Peyer's patch (tissue), 4 donors: ENCODE measurements around the gene UBE2M. TPM values are rescaled to one million over a fixed set of nuclear protein-coding genes. Genes with fewer than 3 reads are reported as not detected.
A peak's percentile ranks its signal among the peaks of the same experiment; 100 is the strongest.

Source experiments
- DNase-seq, 3 donors: peaks; one replicate each; pipeline ENCODE4 v3.0.0-alpha.2; 2017 to 2019
- H3K27ac ChIP-seq, 4 donors: fragments of 200-600 bp; sonication (generic); one replicate each; pipeline ENCODE4 v1.5.1; 2016 to 2019
- H3K27me3 ChIP-seq, 2 donors: fragments of 200-600 bp; sonication (generic); one replicate each; pipeline ENCODE4 v1.5.1; 2019
- H3K36me3 ChIP-seq, 3 donors: fragments of 200-600 bp; sonication (generic); one replicate each; pipeline ENCODE4 v1.5.1; 2016 to 2019
- H3K4me1 ChIP-seq, 4 donors: fragments of 200-600 bp; sonication (generic); one replicate each; pipeline ENCODE4 v1.5.1; 2016 to 2019
- H3K4me3 ChIP-seq, 4 donors: fragments of 200-600 bp; sonication (generic); 1 replicate in 3 of 4; 2 replicates in 1 of 4; pipeline ENCODE4 v1.5.1; 2016 to 2019; ENCODE audit warnings: mild to moderate bottlenecking in 1 of 4
- H3K9me3 ChIP-seq, 4 donors: fragments of 200-600 bp; sonication (generic); one replicate each; pipeline ENCODE4 v1.5.1; 2016 to 2019; ENCODE audit warnings: mild to moderate bottlenecking in 1 of 4
- POLR2A ChIP-seq, 2 donors: fragments of 450-650 bp; IDR thresholded peaks; one replicate each; pipeline ENCODE4 v1.5.1; 2017; ENCODE audit warnings: antibody characterized with exemption in 2 of 2, mild to moderate bottlenecking in 2 of 2, moderate library complexity in 2 of 2
- total RNA-seq, 4 donors: library from RNA; depleted of rRNA; stranded (reverse); fragments of >200 nt; gene quantifications; one replicate each; pipeline ENCODE4 v1.1.0, GENCODE V29; 2016
- TF ChIP-seq, protein P1 (sequence below), 6 experiments: fragments of 450-650 bp in 4 of 6; fragments of 200-600 bp in 2 of 6; sonication (generic) in 1 of 6; IDR thresholded peaks; one replicate each; pipeline ENCODE4 v1.5.1; 2017 to 2019; ENCODE audit warnings: antibody characterized with exemption in 6 of 6, mild to moderate bottlenecking in 3 of 6, moderate library complexity in 1 of 6

UBE2M gene
- total RNA-seq, 4 donors from 2014 or later: 10.2 to 37.1 (median 18.5) TPM

DNA sequence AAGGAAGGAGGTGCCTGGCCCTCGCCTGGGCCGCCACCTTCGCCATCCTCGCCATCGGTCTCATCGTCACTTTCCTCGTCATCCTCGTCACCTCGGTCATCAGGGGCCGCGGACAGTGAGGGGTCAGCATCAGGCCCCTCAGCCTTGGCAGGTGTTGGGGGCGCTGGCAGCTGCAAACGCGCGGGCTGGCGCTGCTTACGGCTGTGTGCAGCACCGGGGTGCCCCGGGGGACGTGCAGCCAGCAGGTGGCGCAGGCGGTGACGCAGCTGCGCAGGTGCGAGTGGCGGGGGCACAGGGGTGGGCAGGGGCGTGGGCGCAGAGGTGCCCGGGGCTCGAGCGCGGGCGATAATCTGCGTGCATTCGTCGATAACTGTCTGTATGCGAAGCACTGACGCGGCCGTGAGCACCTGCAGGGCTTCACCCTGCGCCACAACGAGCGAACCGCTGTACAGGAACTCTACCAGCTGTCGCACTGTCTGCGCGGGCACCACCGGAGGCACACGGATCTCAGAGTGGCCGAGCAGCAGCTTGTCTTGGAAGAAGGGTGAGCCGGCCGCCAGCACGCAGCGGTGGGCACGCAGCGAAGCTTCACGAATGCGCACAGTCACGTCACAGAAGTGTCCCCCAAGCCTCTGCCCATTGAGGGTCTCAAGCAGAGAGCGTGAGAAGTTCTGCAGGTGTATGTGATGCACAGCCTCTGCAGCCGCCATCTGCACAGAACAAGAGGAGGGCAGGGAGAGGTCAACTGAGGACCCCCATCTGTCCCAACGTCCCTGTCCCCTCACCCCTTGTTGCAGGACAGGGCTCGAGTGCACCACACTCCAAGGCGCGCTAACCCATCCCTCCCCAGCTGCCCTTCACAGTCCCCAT lies 41.2 kb downstream of the UBE2M start:
- no peaks in the 10 kb centered on the region for H3K27me3 ChIP-seq
- peak overlapping the region in 1 of 4 donors; percentile 96 for H3K27ac ChIP-seq
- peaks cover 0 to 21% (median 0%) of the 10 kb centered on the region in 3 donors for H3K36me3 ChIP-seq
- H3K4me1 ChIP-seq: peaks cover 3 to 46% (median 12%) of the 10 kb centered on the region in 4 donors
- DNase-seq: no peak
- TF ChIP-seq, protein P1, sequence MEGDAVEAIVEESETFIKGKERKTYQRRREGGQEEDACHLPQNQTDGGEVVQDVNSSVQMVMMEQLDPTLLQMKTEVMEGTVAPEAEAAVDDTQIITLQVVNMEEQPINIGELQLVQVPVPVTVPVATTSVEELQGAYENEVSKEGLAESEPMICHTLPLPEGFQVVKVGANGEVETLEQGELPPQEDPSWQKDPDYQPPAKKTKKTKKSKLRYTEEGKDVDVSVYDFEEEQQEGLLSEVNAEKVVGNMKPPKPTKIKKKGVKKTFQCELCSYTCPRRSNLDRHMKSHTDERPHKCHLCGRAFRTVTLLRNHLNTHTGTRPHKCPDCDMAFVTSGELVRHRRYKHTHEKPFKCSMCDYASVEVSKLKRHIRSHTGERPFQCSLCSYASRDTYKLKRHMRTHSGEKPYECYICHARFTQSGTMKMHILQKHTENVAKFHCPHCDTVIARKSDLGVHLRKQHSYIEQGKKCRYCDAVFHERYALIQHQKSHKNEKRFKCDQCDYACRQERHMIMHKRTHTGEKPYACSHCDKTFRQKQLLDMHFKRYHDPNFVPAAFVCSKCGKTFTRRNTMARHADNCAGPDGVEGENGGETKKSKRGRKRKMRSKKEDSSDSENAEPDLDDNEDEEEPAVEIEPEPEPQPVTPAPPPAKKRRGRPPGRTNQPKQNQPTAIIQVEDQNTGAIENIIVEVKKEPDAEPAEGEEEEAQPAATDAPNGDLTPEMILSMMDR (IDR thresholded peaks at IDR 0.05): no peak
- no peak for TF ChIP-seq POLR2A (IDR thresholded peaks at IDR 0.05)
- no peaks in the 10 kb centered on the region for H3K9me3 ChIP-seq
- H3K4me3 ChIP-seq: no peak overlapping the region

DNA sequence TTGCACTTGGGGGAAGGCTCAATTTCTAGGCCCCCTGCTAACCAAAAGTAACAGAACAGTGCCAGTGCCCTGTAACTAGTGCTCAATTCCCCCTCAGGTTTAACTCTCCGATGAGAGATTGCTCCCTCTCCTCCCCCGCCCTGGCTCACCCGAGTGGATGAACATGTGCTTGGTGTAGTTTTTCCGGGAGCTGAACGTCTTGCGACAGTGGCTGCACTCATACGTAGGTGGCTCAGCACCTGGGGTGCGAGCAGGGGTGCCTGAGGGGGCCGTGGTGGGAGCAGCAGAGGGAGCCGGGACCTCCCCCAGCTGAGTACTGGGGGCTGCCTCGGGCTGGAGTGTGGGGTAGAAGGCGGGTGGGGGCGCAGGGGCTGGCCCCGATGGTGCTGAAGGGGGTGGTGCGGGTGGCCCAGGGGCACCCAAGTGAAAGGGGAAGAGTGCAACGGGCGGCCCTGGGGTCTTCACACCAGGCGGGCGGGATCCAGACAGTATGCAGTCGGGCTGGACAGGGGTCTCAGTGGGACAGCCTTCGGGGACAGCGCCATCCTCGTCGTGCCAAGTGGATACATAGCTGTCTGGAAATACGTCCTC lies 42.1 kb downstream of the UBE2M start:
- Histone ChIP-seq H3K36me3 (peaks cover 0 to 21% (median 0%) of the 10 kb centered on the region in 3 donors), H3K4me3 (no peak overlapping the region), H3K27ac (no peak overlapping the region), H3K9me3 (no peaks in the 10 kb centered on the region), H3K27me3 (no peaks in the 10 kb centered on the region), H3K4me1 (peaks cover 3 to 51% (median 12%) of the 10 kb centered on the region in 4 donors)
- no peak for DNase-seq
- TF ChIP-seq POLR2A (IDR thresholded peaks at IDR 0.05): no peak
- TF ChIP-seq, protein P1 (IDR thresholded peaks at IDR 0.05): no peak

DNA sequence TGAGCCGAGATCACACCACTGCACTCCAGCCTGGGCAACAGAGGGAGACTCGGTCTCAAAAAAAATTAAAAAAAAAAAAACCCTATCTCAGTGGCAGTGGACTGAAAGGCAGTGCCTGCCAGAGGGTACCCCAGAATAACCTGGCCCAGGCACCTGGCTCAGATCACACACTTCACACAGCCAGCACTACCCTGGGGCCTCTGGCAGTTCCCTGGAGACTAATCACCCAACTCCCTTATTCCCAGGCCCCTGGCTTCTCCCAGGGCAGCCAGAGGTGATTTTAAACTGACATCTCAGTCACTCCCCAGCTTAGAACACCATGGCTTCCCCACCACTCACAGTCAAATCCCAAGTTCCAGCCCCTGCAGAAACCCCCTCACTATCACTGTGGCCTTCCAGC lies 43.2 kb downstream of the UBE2M start:
- no peak for TF ChIP-seq POLR2A (IDR thresholded peaks at IDR 0.05)
- TF ChIP-seq, protein P1 (IDR thresholded peaks at IDR 0.05): no peak
- H3K4me3 ChIP-seq: no peak overlapping the region
- no peaks in the 10 kb centered on the region for H3K9me3 ChIP-seq
- no peak overlapping the region for H3K27ac ChIP-seq
- H3K27me3 ChIP-seq: no peaks in the 10 kb centered on the region
- peaks cover 0 to 21% (median 0%) of the 10 kb centered on the region in 3 donors for H3K36me3 ChIP-seq
- DNase-seq: no peak
- peaks cover 3 to 46% (median 12%) of the 10 kb centered on the region in 4 donors for H3K4me1 ChIP-seq

DNA sequence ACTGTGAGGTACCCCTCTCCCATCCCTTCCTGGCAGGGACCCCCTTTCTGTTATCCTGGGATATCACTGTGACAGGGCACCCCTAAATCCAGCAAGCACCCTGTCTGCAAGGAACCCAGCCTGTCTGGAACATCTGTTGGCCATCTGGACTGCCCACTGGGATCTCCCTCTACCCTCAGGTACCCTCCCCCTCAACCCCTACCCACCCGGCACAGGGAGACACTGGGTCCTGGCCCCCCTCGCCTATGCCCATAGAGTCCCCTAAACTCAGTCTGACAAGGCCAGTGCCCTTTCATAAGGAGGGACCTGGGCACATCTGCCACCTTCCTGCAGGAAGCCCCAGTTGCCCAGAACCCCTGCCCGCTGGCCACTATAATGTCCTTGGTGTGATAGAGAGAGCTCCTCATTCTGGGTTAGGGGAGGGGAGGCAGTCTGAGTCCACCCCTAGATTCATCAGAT lies 43.8 kb downstream of the UBE2M start:
- no peak for DNase-seq

More for the DNA sequence above, 43.8 kb downstream of the UBE2M start:
- H3K27ac ChIP-seq: peak overlapping the region in 2 of 4 donors; percentile 44 to 74
- TF ChIP-seq, protein P1 (IDR thresholded peaks at IDR 0.05): no peak
- H3K36me3 ChIP-seq: peaks cover 0 to 21% (median 0%) of the 10 kb centered on the region in 3 donors
- peaks cover 3 to 45% (median 12%) of the 10 kb centered on the region in 4 donors for H3K4me1 ChIP-seq
- H3K27me3 ChIP-seq: no peaks in the 10 kb centered on the region
- peak overlapping the region in 3 of 4 donors; percentile 45 to 52 (median 50) for H3K4me3 ChIP-seq
- no peaks in the 10 kb centered on the region for H3K9me3 ChIP-seq
